ENCODE data around the gene GHRHR.

Gene GHRHR

DNA sequence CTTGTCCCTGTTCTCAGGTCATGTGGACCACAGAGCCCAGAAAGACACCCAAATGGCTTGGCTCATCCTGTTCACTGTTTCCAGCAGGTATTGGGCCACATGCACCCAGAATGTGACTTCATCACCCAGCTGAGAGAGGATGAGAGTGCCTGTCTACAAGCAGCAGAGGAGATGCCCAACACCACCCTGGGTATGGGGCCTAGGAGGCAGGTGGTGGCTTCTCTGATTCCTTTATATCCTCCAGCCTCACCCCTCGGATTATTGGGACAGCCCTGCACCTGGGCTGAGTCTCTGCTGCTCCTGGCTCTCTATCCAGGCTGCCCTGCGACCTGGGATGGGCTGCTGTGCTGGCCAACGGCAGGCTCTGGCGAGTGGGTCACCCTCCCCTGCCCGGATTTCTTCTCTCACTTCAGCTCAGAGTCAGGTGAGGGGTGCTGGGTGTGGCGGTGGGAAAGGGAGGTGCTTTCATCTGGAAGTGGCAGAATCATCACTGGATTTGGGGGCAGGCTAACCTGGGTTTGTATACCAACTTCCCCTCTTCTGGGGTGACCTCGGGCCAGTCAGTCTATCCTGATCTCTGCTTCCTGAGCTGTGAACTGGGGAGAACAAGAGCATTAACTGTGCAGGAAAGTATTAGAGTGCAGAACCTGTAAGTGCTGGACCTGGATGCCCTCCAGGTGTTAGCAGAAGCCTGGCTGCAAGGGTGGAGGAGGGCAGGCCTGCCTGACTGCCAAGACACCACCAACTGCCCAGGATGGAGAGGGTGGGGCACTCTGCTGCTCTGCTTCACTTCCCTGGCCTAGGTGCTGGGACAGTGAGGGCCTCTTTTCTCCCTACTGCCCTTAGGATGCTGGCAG, 5.2 kb downstream of the GHRHR start:
- DNase-seq (ENCODE audit: low read depth): no peak

GRCh38 chr7:30969604-30969970, 5.8 kb downstream of the GHRHR start:
- DNase-seq (ENCODE audit: low read depth): no peak

- no peak for DNase-seq (ENCODE audit: low read depth)
These were observed 6.3 kb downstream of the GHRHR start for GRCh38 chr7:30970074-30970473.

DNA sequence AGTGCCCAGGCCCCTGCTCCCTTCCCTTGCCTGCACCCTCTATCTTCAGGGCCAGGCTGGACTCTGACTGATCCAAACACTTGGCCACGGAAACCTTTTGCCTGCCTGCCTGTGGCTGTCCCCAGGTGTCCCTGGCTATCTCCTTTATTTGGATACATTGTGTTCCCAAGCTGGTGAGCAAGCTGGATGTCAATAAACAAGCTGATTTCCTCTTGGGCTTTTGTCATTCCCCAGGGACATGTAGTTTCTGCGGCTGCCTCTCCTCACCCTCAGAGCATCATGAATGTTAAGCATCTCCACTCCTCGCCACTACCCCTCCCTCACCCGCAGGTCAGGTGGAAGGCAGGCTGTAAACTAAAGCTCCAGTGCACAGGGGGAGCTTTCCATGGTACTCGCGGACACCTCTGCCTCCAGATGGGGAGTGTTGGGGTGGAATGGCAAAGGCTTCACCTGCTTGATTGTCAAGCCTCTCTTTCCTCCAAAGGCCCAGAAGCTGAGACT, 6.9 kb downstream of the GHRHR start:
- no peak for DNase-seq (ENCODE audit: low read depth)

GRCh38 chr7:30971440-30971839, 7.7 kb downstream of the GHRHR start:
- DNase-seq (ENCODE audit: low read depth): no peak

DNA sequence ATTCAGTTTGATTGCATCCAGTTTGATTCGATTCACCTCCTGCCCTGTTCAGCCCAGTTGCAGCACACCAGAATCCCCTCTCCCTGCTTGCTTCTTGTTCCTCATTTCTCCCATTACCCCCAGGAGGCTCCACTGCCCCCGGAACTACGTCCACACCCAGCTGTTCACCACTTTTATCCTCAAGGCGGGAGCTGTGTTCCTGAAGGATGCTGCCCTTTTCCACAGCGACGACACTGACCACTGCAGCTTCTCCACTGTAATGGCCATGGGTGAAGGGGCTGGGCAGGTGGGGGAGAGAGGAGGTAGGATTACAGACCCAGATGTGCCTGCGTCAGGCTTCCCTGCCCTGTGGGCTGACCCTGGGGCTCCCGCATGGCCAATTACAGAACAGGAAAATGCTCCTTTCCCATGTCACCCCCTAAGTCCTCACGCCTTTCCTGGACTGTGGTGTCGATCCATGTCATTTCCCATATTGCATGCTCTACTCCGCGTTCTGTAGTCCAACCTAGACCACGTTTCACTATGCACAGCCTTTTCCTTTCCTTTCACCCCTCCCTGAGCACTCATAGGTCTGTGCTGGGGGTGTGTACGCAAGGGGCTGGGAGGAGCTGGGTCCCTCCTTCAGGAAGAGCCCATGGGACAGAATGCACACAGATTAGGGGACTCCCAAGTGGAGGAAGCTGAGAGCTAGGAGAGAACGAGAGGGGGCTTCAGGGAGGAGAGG, 8.2 kb downstream of the GHRHR start:
- no peak for DNase-seq (ENCODE audit: low read depth)

- DNase-seq (ENCODE audit: low read depth): no peak
These were observed 9.5 kb downstream of the GHRHR start for GRCh38 chr7:30973292-30973691.

- no peak for DNase-seq (ENCODE audit: low read depth)
These were observed 10.2 kb downstream of the GHRHR start for GRCh38 chr7:30973791-30974604.

DNA sequence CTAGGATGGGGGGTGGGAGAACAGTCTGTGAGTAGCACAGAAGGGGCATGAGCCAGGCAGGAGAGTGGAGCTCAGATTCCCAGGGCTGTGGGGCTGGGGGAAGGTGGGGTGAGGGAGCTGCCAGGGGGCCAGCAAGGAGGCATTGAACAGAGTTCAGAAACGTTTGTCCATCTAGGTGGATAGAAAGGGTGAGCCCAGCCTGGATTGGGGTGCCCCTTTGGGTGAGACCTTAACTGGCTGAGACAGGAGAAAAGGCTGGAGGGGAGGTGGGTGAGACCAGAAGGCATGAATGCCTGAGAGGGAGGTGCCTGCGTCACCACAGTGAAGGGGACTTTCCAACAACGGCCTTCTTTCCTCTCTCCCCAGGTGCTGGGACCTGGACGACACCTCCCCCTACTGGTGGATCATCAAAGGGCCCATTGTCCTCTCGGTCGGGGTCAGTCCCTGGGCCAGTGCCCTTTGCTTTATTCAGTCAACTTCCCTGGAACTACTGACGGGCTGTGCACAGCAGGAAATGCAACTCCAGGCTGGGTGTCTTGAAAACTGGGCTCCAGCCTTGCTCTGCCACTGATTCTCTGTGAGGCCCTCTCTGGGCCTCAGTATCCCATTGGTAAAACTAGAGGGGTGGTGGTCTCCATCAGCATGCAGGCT, 11.0 kb downstream of the GHRHR start:
- DNase-seq (ENCODE audit: low read depth): no peak

DNA sequence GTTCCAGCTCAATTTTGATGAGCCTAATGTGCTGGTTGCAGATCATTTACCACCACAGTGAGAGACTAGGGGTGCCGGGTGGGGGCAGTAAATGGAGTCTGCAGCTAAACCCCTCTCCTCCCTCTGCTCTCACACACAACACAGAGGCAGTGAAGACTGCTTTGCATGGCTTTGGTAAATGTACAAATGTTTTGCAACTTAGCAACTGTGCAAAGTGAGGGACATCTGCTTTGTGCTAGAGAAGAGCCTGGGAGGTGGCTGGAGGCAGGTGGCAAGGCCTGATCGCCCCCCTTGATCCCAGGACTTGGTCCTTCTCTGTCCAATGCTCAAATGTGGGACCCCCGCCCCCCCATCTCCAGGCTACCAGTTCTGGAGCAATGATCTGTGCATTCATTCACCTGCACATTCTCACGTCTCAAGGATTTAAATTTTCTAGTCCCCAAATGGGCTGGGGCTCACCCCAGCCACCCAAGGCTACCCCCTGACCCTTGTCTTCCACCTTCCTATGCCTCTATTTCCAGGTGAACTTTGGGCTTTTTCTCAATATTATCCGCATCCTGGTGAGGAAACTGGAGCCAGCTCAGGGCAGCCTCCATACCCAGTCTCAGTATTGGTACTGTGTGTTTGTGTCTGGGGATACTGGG, 11.6 kb downstream of the GHRHR start:
- DNase-seq (ENCODE audit: low read depth): no peak

DNA sequence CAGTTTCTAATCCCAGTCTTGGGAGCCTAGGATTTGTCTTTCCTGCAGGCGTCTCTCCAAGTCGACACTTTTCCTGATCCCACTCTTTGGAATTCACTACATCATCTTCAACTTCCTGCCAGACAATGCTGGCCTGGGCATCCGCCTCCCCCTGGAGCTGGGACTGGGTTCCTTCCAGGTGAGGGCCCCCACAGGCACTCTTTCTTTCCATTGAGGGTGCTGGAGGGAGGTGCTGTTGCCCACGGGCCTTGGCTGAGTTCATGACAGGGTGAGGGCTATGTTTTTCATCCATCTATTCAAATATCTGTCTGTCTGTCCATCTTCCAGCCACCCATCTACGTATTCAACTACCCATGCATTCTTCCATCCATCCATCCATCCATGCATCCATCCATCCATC, 12.6 kb downstream of the GHRHR start:
- DNase-seq (ENCODE audit: low read depth): no peak

GRCh38 chr7:30977222-30977621, 13.5 kb downstream of the GHRHR start:
- no peak for DNase-seq (ENCODE audit: low read depth)

DNA sequence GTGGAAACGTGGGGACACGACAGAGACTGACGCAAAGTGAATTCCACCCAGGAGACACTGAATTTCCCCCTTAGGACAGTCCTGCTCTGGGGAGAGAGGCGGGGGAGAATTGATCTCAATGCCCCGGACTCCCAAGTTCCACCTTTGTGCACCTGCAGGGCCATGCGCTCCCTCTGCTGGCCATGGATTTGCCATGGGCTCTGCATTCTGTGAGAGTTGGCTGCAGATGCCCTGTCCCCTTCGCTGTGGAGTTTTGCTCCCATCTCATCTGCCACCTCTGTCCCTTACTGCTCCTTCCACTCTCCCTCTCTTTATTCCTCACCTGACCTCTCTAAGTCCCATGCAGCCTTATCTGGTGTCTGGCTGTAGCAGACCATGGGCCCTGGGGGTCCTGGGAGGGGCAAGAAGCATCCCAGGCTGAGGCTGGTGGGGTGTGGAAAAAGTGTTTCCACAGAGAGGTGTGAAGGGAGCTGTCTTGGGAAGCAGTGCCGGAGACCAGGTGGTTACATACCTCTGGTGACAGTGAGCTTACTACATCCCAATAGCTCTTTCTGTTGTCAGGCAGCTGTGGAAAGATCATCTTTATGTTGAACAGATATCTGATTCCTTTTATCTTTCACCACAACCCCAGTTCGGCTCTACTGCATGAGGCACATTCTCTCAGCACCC, 14.3 kb downstream of the GHRHR start:
- DNase-seq (ENCODE audit: low read depth): no peak

GRCh38 chr7:30979027-30979426, 15.3 kb downstream of the GHRHR start:
- DNase-seq (ENCODE audit: low read depth): no peak

DNA sequence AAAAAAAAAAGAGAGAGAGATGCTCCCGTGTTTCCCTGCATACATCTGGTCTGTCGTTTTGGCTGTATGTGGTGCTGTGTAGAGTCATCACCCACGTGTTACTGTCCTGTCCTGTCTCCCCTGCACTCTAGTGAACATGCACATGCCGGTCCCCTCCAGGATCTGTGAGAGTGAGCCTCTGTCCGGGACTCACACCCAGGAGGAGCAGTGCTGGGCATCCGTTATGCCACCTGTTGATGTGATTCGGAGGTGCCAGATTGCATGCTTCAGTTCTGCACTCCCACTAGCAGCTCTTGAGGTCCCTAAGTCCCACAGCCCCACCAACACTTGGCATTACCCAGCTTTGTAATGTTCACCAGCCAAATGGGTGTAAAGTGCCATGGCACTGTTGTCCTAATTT, 16.4 kb downstream of the GHRHR start:
- DNase-seq (ENCODE audit: low read depth): no peak

- DNase-seq (ENCODE audit: low read depth): no peak
These were observed 17.0 kb downstream of the GHRHR start for GRCh38 chr7:30980751-30981150.

DNA sequence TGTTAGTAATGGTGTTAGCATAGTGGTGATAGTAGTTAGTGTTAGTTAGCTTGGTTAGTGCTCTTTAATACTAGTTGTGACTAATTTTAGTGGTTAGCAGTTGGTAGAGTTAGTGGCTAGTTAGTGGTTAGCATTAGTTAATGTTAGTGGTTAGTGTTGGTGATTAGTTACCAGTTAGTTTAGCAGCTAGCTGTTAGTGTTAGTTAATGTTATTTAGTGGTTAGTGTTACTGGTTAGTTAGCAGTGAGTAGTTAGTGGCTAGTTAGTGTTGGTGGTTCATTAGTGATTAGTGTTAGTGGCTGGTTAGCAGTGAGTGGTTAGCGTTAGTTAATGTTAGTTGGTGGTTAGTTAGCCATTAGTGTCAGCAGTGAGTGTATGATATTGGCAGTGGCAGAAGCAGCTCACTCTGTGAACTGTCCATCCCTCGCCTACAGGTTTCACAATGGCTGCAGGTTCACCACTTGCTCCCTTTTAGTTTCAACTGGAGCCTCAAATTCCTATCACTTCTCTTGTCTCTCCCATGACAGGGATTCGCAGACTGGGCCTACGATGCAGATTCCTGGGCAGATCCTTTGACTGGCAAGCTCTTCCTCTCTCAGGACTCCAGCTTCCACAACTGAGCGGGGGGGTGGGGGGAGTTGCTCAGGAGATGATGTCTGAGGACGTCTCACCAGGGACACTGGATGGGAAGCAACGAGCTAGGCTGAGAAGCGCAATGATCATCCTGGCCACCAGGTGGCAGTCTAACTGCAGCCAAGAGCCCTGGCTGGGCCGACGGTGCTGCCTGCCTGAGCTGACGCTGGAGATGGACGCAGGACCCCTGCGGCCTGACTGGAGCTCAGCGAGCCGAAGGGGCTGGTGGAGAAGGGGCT, 19.5 kb downstream of the GHRHR start:
- DNase-seq (ENCODE audit: low read depth): peak; percentile 67

- no peak for DNase-seq (ENCODE audit: low read depth)
These were observed 20.1 kb downstream of the GHRHR start for GRCh38 chr7:30983914-30984247.

- no peak for DNase-seq (ENCODE audit: low read depth)
These were observed 20.8 kb downstream of the GHRHR start for GRCh38 chr7:30984359-30985107.
